ENCODE measurements around the gene STT3A.
"Not testable (repeated sequence)": the region's sequence is repeated elsewhere in the genome, so short reads cannot be mapped to it uniquely, and the experiment has no call there.

The STT3A gene

GRCh38 chr11:125592305-125593113 is at the start of gene STT3A:
TSS of gene STT3A (plus strand) at chr11:125592852. CDS start at chr11:125595916, 3,064 bp downstream.
- peak; percentile 100 for DNase-seq (ENCODE audit: low read depth)

GRCh38 chr11:125550780-125551179 is 41.9 kb upstream of the STT3A start:
- no peak for DNase-seq (ENCODE audit: low read depth)

DNA sequence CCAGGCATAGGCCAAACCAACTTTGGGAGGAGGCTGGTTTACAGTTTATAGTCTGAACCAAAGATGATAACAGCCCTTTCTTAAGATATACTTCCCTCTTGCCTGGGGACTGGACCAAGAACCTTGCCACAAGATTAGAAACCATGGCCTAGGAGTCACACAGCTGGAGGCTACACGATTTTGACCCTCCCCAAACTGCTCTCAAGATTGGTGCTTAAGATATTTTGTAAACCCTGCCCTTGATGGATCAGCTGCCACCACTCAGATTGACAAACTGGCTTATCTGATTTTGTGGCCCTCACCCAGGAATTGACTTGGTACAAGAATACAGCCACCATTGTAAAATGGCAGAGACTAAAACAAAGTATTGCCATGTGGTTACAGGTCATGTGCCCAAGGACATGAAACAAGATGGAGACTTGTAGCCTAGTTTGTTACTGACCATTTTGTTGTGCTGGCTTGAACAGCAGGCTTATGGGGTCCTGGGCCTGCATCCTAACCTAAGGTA is 40.8 kb upstream of the STT3A start:
- no peak for DNase-seq (ENCODE audit: low read depth)

DNA sequence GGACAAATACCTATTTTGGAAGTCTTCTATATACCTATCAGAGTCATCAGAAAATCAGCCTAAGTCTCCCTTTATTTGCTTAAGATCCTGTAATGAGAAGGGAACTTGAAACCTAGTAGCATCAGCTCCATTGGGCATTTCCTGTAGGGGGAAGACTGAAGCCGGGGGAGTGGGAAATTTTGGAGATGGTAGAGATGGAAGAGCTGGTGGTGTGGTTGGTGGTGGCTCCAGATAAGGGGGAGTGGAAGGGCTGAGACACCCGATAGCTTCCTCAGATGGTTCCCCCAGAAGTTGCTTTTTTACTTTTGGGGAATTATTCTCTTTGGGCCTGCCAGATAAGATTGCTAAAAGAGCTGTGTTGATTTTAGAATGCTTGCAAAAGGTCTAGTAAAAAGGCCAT is 39.7 kb upstream of the STT3A start:
- DNase-seq (ENCODE audit: low read depth): no peak

DNA sequence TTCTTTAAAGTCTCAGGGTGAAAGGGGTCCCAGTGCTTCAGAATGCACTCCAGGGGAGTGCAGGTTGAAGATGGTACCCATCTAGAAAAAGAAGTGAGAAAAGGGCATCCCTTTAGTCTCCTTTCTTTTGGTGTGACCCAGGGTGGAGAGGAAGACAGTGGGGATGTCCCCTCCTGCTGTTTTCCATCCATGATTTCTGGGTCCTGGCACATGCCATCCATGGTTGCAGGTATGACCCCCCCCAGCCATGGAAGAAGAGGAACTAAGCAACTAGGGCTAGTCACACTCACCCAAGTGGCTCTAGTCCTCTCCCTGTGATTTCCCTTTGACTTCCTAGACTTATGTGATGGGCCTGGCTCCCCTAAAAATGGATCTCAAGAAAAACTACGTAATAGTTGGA is 39.3 kb upstream of the STT3A start:
- no peak for DNase-seq (ENCODE audit: low read depth)

DNA sequence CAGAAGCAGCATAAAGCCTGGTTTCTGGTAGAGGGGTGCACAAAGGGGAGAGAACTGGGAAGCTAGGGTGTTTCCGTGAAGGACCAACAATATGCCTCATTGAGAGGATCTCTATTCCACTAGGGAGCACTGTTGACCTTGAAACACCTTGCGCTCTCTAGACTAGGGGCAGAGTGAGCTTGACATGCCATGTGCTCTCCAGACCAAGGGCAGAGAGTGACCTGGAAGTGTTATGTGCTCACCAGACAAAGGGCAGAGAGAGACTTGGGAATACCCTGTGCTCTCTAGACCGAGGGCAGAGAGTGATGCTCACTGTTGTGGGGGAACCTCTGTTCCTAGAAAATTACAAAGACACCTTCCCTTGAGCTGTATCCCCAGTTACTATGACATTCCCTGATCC is 38.6 kb upstream of the STT3A start:
- no peak for DNase-seq (ENCODE audit: low read depth)

DNA sequence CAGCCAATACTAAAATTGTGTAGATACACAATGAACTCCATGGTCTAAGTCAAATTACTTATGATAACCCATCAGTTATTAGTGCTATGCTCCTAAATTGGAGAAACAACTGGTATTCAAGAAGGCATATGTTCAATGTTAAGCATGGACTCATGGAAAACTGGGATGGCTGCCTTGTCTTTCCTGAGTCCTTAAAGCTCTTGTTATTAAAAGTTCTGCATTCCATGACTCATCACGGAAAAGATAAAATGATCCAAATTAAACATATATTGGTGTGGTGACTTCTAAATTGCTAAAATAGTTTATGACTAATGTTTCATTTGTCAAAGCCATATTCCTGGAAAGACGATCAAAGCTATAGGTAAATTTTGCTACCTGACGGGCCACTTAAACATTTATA is 32.8 kb upstream of the STT3A start:
- no peak for DNase-seq (ENCODE audit: low read depth)

DNA sequence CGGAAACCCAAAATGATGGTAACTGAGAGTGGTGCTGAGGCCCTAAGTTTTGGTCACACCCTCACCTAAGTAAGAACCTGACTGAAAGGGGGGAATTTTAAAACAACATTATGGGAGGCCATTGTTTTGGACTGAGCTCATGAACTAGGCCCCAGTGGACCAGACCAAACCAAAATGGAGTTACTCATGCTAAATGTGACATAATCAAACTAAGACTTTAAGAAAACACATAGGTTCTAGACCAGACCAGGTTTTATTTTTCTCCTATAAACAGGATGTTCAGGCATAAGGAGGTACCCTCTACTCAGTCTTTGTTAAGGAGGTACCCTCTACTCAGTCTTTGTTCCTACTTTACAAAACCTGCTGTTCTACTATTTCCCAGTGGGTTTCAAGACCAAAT is 30.7 kb upstream of the STT3A start:
- DNase-seq (ENCODE audit: low read depth): no peak

- DNase-seq (ENCODE audit: low read depth): no peak
These were observed 30.2 kb upstream of the STT3A start for GRCh38 chr11:125562430-125562829.

DNA sequence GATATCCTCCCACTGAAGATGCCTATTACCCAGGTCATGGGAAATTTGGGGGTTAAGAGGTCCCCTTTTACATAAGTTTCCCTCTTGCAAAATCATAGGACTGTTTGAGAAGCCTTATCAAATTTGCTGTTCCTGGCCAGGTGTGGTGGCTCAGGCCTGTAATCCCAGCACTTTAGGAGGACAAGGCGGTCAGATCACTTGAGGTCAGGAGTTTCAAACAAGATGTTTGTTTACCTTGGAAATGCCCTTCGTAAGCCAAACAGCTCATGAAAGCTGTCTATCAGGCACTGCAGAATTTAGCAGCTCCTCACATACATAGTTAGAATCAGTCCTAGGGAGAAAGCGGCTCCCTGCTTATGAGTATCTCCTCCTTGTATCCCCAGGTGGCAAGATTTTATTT is 28.3 kb upstream of the STT3A start:
- DNase-seq (ENCODE audit: low read depth): no peak

GRCh38 chr11:125566235-125566634 is 26.4 kb upstream of the STT3A start:
- DNase-seq (ENCODE audit: low read depth): no peak

GRCh38 chr11:125568970-125569914 is 23.4 kb upstream of the STT3A start, which contains the start of gene EI24:
TSS of gene EI24 (plus strand) at chr11:125569477. CDS start at chr11:125572528, 3,051 bp downstream.
- peak; percentile 91 for DNase-seq (ENCODE audit: low read depth)

DNA sequence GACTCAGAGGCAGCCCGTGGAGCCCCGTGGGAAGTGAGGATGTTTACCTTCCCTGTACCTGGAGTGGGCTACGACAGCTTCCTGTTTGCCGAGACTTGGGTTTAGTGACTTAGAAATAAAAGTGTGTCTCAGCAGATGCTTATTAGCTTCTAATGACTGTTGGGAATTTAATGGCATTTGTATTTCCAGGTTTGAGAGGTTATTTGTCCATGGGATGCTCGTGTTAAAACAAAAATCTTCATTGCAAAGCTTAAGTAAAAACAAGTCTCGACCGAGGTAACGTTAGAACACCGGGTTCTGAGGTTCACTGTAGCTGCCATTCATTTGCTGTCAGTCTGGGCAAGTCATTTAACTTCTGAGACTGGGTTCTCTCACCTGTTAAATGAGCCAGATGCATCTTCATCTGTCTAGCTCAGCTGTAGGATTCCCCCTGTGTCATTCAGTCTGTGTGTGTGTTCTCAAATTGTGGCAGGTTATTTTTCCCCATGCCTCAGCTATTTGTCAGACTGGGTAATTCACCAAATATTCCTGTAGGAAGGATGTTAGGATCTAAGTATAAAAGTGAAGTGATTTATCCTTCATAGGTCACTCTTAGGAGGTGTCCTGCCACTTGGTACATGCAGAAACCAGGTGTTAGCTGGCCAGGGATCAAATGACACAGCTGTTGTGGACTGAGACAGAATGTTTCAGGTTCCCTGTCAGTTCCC is 22.6 kb upstream of the STT3A start:
- DNase-seq (ENCODE audit: low read depth): no peak

DNA sequence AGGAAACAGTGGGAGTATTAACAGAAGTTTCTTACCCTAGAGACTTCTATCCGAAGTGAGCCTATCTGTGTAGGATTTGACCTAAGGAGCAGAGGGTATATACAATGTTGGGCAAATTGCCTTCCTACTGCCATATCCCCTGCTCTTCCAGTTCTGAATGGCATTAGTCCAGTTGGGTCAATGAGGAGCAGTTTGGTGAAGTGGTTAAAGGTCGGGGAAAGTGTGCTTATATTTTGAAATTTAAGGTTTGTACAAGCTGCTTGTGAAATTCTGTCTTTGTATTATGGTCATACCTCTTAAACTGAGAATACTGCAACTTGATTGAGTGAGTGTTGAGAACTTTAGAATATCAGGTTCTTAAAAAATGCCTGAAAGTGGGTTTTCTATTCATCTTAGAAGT is 21.7 kb upstream of the STT3A start:
- no peak for DNase-seq (ENCODE audit: low read depth)

DNA sequence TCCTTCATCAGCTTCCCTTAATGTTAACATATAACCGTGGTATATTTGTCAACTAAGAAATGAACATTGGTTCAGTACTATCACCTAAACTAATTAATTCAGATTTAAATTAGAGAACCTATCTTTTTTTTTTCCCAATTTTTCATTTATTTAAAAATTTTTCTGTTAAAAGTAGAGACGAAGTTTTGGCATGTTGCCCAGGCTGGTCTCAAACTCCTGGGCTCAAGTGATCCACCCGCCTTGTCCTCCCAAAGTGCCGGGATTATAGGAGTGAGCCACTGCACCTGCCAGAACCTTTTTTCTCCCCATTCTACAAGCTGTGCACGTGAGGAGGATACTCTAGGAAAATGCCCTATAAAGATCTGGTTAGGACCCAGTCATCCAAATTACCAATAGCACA is 19.7 kb upstream of the STT3A start:
- no peak for DNase-seq (ENCODE audit: low read depth)

- DNase-seq (ENCODE audit: low read depth): not testable (repeated sequence)
These were observed 15.5 kb upstream of the STT3A start for GRCh38 chr11:125577181-125577580.

DNA sequence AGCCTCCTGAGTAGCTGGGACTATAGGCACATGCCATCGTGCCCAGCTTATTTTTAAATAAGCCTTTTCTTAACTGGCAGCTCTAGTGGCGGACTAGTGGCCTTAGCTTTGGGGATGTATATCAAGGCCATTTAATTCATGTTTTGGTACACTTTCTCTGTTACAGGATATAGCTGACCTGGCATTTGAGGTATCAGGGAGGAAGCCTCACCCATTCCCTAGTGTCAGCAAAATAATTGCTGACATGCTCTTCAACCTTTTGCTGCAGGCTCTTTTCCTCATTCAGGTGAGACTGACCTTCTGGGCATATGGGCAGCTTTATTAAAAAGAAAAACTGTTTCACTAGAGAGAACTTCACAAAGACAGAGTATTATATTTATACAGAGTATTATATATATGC is 13.9 kb upstream of the STT3A start:
- DNase-seq (ENCODE audit: low read depth): no peak

- no peak for DNase-seq (ENCODE audit: low read depth)
These were observed 12.8 kb upstream of the STT3A start for GRCh38 chr11:125579811-125580210.

- no peak for DNase-seq (ENCODE audit: low read depth)
These were observed 9.2 kb upstream of the STT3A start for GRCh38 chr11:125583496-125583895.

DNA sequence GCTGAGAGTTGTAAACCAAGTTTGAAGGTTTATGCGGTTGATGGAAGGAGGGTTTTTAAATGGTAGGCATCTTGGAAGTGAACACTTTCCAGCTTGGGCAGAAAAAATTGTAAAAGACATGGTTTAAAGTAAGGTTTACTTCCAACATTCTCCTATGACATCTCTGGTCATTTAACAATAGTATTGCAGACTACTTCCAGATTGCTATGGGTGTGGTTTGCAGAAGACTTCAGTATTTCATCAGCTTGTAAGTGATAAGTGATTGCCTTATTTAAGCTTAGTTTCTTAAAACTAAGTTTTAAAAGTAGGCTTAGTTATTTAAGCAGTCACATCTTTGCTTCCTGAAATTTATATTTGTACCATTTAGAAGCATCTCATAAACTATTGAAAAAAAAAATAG is 7.2 kb upstream of the STT3A start:
- DNase-seq (ENCODE audit: low read depth): no peak

- no peak for DNase-seq (ENCODE audit: low read depth)
These were observed 6.0 kb upstream of the STT3A start for GRCh38 chr11:125586623-125587022.

DNA sequence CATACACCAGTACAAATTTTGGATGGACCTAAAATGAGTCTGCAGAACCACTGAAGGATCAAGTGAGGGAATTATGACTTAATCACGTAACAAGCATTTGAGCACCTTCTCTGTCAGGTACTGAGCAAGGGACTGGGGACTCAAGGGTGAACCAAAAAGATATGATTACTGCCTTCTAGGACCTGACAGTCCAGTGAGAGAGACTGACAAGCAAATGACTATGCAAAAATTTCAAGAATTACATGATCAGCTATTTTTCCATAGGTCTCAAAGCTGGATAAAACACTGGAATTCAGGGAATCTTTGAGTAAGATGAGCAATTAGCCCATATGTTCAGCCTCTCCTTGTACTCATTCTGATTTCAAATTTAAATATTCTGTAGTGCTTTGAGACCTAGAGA is 5.2 kb upstream of the STT3A start:
- no peak for DNase-seq (ENCODE audit: low read depth)
